K562 (cell line): Measurements from ENCODE around the gene SPTBN4. TPM values are rescaled to one million over a fixed set of nuclear protein-coding genes. Genes with fewer than 3 reads are reported as not detected.
A peak's percentile ranks its signal among the peaks of the same experiment; 100 is the strongest.

Experiments
- ATAC-seq: fragments of 200-7000 bp; cut with Tn5 transposase; 3 replicates; pipeline ENCODE4 v1.9.1; 2020; ENCODE audit warnings: moderate library complexity
- BruUV-seq: library from RNA; stranded (reverse); fragments of 400-500 nt; replicated peaks from 2 replicates; lab custom pipeline; 2021; lab: Mats Ljungman, UMichigan
- CTCF ChIA-PET: fragments of 300-600 bp; formaldehyde crosslinking; extraction: SDS; loops from one replicate; lab custom pipeline; 2021; ENCODE audit warnings: low intra/inter-chr PET ratio; lab: Yijun Ruan, JAX
- POLR2A ChIA-PET: fragments of 300-600, 350-650 bp; sonication (Branson Sonifier 250); formaldehyde crosslinking; extraction: SDS; loops from one replicate; lab custom pipeline; 2021; ENCODE audit warnings: antibody characterized with exemption, inconsistent platforms; lab: Yijun Ruan, JAX
- DNase-seq, 4 experiments: peaks; one replicate each; pipeline versions ENCODE4 v3.0.0 to v3.0.0-alpha.2; 2011 to 2018; ENCODE audit warnings: low spot score in 3 of 4, mixed read lengths in 3 of 4; ENCODE audit errors: extremely low read depth in 1 of 4
- FAIRE-seq: peaks from 2 replicates; lab custom pipeline; 2011; peaks lifted over from hg19 to GRCh38; lab: Jason Lieb, UNC
- H2AFZ ChIP-seq: 2 replicates; pipeline ENCODE4 v1.6.0; 2011; ENCODE audit warnings: low read depth, low read length, control low read depth, inconsistent platforms
- H3K27ac ChIP-seq: fragments of 200-600 bp; 3 replicates; pipeline ENCODE4 v1.8.0; 2011; ENCODE audit warnings: low read depth, mild to moderate bottlenecking, control low read depth, inconsistent platforms, low read length, moderate library complexity, mixed read lengths; ENCODE audit errors: extremely low read depth
- H3K27me3 ChIP-seq, 2 experiments: fragments of 300-600 bp in 1 of 2; 2 replicates in 1 of 2; 3 replicates in 1 of 2; pipeline versions ENCODE4 v1.6.0 to v1.8.0; 2011; ENCODE audit warnings: inconsistent platforms in 2 of 2, low read length in 2 of 2, mild to moderate bottlenecking in 1 of 2, mixed read lengths in 1 of 2, moderate library complexity in 1 of 2; ENCODE audit not compliant: control insufficient read depth in 2 of 2, insufficient read depth in 2 of 2
- H3K36me3 ChIP-seq: fragments of 300-600 bp; 3 replicates; pipeline ENCODE4 v1.8.0; 2011; ENCODE audit warnings: mild to moderate bottlenecking, low read length, inconsistent platforms; ENCODE audit not compliant: control insufficient read depth, insufficient read depth
- H3K4me1 ChIP-seq, 2 experiments: fragments of 200-600 bp in 1 of 2; replicated peaks in 1 of 2; 2 replicates in 1 of 2; 3 replicates in 1 of 2; pipeline versions ENCODE4 v1.5.1 to v1.8.0; 2011; ENCODE audit warnings: inconsistent platforms in 2 of 2, low read length in 2 of 2, mild to moderate bottlenecking in 1 of 2, mixed read lengths in 1 of 2, moderate library complexity in 1 of 2; ENCODE audit not compliant: control insufficient read depth in 2 of 2, insufficient read depth in 2 of 2
- H3K4me2 ChIP-seq: 2 replicates; pipeline ENCODE4 v1.6.1; 2011; ENCODE audit warnings: low read length, control low read depth, inconsistent platforms, mixed read lengths; ENCODE audit not compliant: insufficient read depth
- H3K4me3 ChIP-seq: fragments of 200-600 bp; sonication (generic), shearing (Covaris generic); 2 replicates; pipeline ENCODE4 v1.5.1; 2016; ENCODE audit warnings: control low read depth, inconsistent platforms
- H3K79me2 ChIP-seq: fragments of 200-600 bp; 3 replicates; pipeline ENCODE4 v1.8.0; 2011; ENCODE audit warnings: low read length, inconsistent platforms; ENCODE audit not compliant: control insufficient read depth, insufficient read depth
- H3K9ac ChIP-seq, 2 experiments: 2 replicates each; pipeline versions ENCODE4 v1.6.0 to v1.6.1; 2011; ENCODE audit warnings: low read depth in 2 of 2, low read length in 2 of 2, control low read depth in 1 of 2, inconsistent platforms in 1 of 2, mild to moderate bottlenecking in 1 of 2, mixed read lengths in 1 of 2; ENCODE audit not compliant: insufficient read depth in 1 of 2
- H3K9me1 ChIP-seq: one replicate; pipeline ENCODE4 v1.6.0; 2011; ENCODE audit warnings: inconsistent platforms, mild to moderate bottlenecking, low read length, moderate library complexity; ENCODE audit not compliant: control insufficient read depth, insufficient read depth
- H3K9me3 ChIP-seq: replicated peaks from 2 replicates; pipeline ENCODE4 v1.5.1; 2011; ENCODE audit warnings: low read depth, low read length, inconsistent platforms; ENCODE audit not compliant: control insufficient read depth, insufficient read depth
- H4K20me1 ChIP-seq: replicated peaks from 2 replicates; pipeline ENCODE4 v1.6.1; 2011; ENCODE audit warnings: low read length, inconsistent platforms, mixed read lengths; ENCODE audit not compliant: control insufficient read depth, insufficient read depth
- CBFB ChIP-seq: sonication (generic); formaldehyde crosslinking; IDR thresholded peaks from 2 replicates; pipeline ENCODE4 v1.4.0; 2020; ENCODE audit warnings: mild to moderate bottlenecking, missing genetic modification reagents
- CEBPG ChIP-seq, 3 experiments: fragments of 200-800 bp in 1 of 3; sonication (Bioruptor generic) in 1 of 3; sonication (generic) in 1 of 3; formaldehyde crosslinking in 1 of 3; IDR thresholded peaks in 2 of 3; conservative IDR thresholded peaks in 1 of 3; 2 replicates each; pipeline versions ENCODE4 v1.6.1 to v1.8.0; 2016 to 2022; ENCODE audit warnings: missing compliant biosample characterization in 2 of 3, missing genetic modification characterization in 2 of 3, mild to moderate bottlenecking in 1 of 3, missing genetic modification reagents in 1 of 3
- COPS2 ChIP-seq: fragments of 450-650 bp; conservative IDR thresholded peaks from 2 replicates; pipeline ENCODE4 v1.6.1; 2016; ENCODE audit warnings: mild to moderate bottlenecking, moderate library complexity
- ETS1 ChIP-seq: conservative IDR thresholded peaks from 2 replicates; pipeline ENCODE4 v1.6.1; 2011; ENCODE audit warnings: low read depth, mild to moderate bottlenecking, low read length; ENCODE audit not compliant: control insufficient read depth
- HSF4 ChIP-seq: fragments of 250-450 bp; sonication (Bioruptor Pico); IDR thresholded peaks from 2 replicates; pipeline ENCODE4 v2.1.2; 2022; ENCODE audit warnings: mild to moderate bottlenecking, moderate library complexity, borderline replicate concordance
- ILK ChIP-seq: fragments of 450-650 bp; IDR thresholded peaks from 2 replicates; pipeline ENCODE4 v1.6.1; 2016; ENCODE audit warnings: missing genetic modification characterization, low read depth, mild to moderate bottlenecking, missing compliant biosample characterization, moderate library complexity, borderline replicate concordance
- L3MBTL2 ChIP-seq: fragments of 450-650 bp; IDR thresholded peaks from 2 replicates; pipeline ENCODE4 v1.6.1; 2016; ENCODE audit warnings: mild to moderate bottlenecking, moderate library complexity
- MITF ChIP-seq: IDR thresholded peaks from 2 replicates; pipeline ENCODE4 v1.6.1; 2014; ENCODE audit warnings: antibody characterized with exemption
- NFIC ChIP-seq: fragments of 450-650 bp; IDR thresholded peaks from 2 replicates; pipeline ENCODE4 v1.6.1; 2017; ENCODE audit warnings: mild to moderate bottlenecking, inconsistent platforms
- TCF15 ChIP-seq: fragments of 250-450 bp; sonication (Bioruptor Pico); IDR thresholded peaks from 2 replicates; pipeline ENCODE4 v1.8.0; 2022; ENCODE audit warnings: moderate library complexity, mild to moderate bottlenecking, inconsistent platforms
- THRB ChIP-seq: fragments of 450-650 bp; formaldehyde crosslinking; conservative IDR thresholded peaks from 2 replicates; pipeline ENCODE4 v1.4.0; 2022; ENCODE audit warnings: mild to moderate bottlenecking, missing genetic modification characterization
- ZFP36 ChIP-seq: fragments of 150-350 bp; IDR thresholded peaks from 2 replicates; pipeline ENCODE4 v1.6.1; 2018; ENCODE audit warnings: low read length, low read depth; ENCODE audit not compliant: partially characterized antibody
- WGBS: fragments of 100-300 bp; shearing (Covaris generic); methylation state at CpG from one replicate; pipeline ENCODE4 v1.1.6; 2016; ENCODE audit warnings: low coverage, mixed read lengths; ENCODE audit not compliant: insufficient coverage; ENCODE audit errors: missing lambda C conversion rate; 5-methylcytosine and 5-hydroxymethylcytosine counted together
- in situ Hi-C: fragments of 300-500 bp; cut with MboI; formaldehyde crosslinking; loops from 4 replicates; pipeline ENCODE4 v1.15.0; 2018; ENCODE audit warnings: inconsistent platforms, mixed read lengths
- intact Hi-C: fragments of 100-400 bp; cut with micrococcal nuclease; formaldehyde crosslinking; loops from 2 replicates; pipeline ENCODE4 v1.14.2; 2022
- polyA plus RNA-seq, 8 experiments: library from polyadenylated mRNA; depleted of rRNA in 4 of 8; stranded (reverse) in 5 of 8; unstranded in 3 of 8; fragments of >200 nt; fragmentation: Nextera tagmentation in 2 of 8; fragmentation: Illumina TruSeq in 1 of 8; extraction: Ambion mirVana in 2 of 8; extraction: Trizol in 1 of 8; gene quantifications; 2 replicates each; pipeline versions ENCODE4 v1.2.1 to v1.2.3, GENCODE V29; 2011 to 2014; ENCODE audit warnings: inconsistent platforms in 1 of 8, missing spikeins in 1 of 8
- total RNA-seq, 7 experiments: library from RNA; depleted of rRNA in 6 of 7; stranded (reverse); fragments of >200 nt in 6 of 7; fragmentation: Illumina TruSeq in 2 of 7; extraction: Trizol in 2 of 7; gene quantifications; 2 replicates each; pipeline versions ENCODE4 v1.2.1 to v1.2.3, GENCODE V29; 2011 to 2021; ENCODE audit warnings: low replicate concordance in 1 of 7

SPTBN4 gene
- total and polyA plus RNA-seq, 9 of the 15 experiments (the other 6 are each of a cell fraction or from before 2014, with no cell fraction given) = 0.01 to 1.5 (median 0.86) TPM

- TF ChIP-seq NFIC (0 out of 2 replicates have a peak, but pooled peaks have one; percentile 8), THRB (CRISPR knock-in tag) (0 out of 2 replicates have a peak, but pooled peaks have one; percentile 43), ILK (tag) (no peak), MITF (no peak), COPS2 (no peak)
These were observed 66.7 kb downstream of the SPTBN4 start (continued) for GRCh38 chr19:40533508-40533907.

GRCh38 chr19:40534148-40534547 lies 67.3 kb downstream of the SPTBN4 start:
- no peak overlapping the region for H3K9ac ChIP-seq
- DNase-seq = no peak
- WGBS = 29% methylated on average over 4 of the region's 4 CpGs
- H2AFZ ChIP-seq = no peak overlapping the region
- no peak for ATAC-seq
- in situ Hi-C loops = no loop called here
- ChIA-PET CTCF (no interaction called here), POLR2A (interaction anchor here (0.7 to 1.7 kb wide), 3 partner anchors 9 to 233 kb away, joined by 3 to 5 read pairs (median 3); no protein-coding TSS in a partner anchor)
- no peak overlapping the region for H3K27ac ChIP-seq
- no peaks in the 10 kb centered on the region for H3K9me3 ChIP-seq
- H3K27me3 ChIP-seq = no peaks in the 10 kb centered on the region
- peaks cover 11 to 30% of the 10 kb centered on the region in 2 experiments for H3K4me1 ChIP-seq
- BruUV-seq = no TSS peak
- H4K20me1 ChIP-seq = no peaks in the 10 kb centered on the region
- intact Hi-C loops = no loop called here
- no peak overlapping the region for H3K4me2 ChIP-seq
- no peak for FAIRE-seq
- H3K36me3 ChIP-seq = no peaks in the 10 kb centered on the region
- H3K79me2 ChIP-seq = no peaks in the 10 kb centered on the region
- no peaks in the 10 kb centered on the region for H3K9me1 ChIP-seq
- no peak overlapping the region for H3K4me3 ChIP-seq
- no peak for TF ChIP-seq CEBPG (CRISPR knock-in tag; IDR thresholded peaks at IDR 0.05)
- TF ChIP-seq CEBPG (tag; conservative IDR thresholded peaks at IDR 0.05 in 1 of 2, IDR thresholded peaks at IDR 0.05 in 1 of 2) = no peak
- TF ChIP-seq ETS1 = no peak
- TF ChIP-seq TCF15 (CRISPR knock-in tag) = no peak
- TF ChIP-seq HSF4 (CRISPR knock-in tag) = no peak
- no peak for TF ChIP-seq L3MBTL2
- no peak for TF ChIP-seq ZFP36
- TF ChIP-seq CBFB (CRISPR knock-in tag) = no peak
